ENCODE measurements around the gene GRIK1. TPM values are rescaled to one million over a fixed set of nuclear protein-coding genes. Genes with fewer than 3 reads are reported as not detected.

GRIK1 gene
- total RNA-seq, 4 donors from 2014 or later = 0.44 to 4.1 (median 2.6) TPM

GRCh38 chr21:29737186-29737585, 202.6 kb downstream of the GRIK1 start:
- Histone ChIP-seq H3K4me3 (no peak overlapping the region), H3K4me1 (peaks cover 0 to 7% (median 2%) of the 10 kb centered on the region in 4 donors), H3K27me3 (no peaks in the 10 kb centered on the region), H3K27ac (no peak overlapping the region), H3K9me3 (no peaks in the 10 kb centered on the region), H3K36me3 (no peaks in the 10 kb centered on the region)
- TF ChIP-seq EP300 (IDR thresholded peaks at IDR 0.05) = no peak
- TF ChIP-seq CTCF (IDR thresholded peaks at IDR 0.05) = no peak
- TF ChIP-seq POLR2A (IDR thresholded peaks at IDR 0.05) = no peak
- DNase-seq (ENCODE audit: low spot score in 2 of 2) = no peak
- 5 to 15% methylated on average over 5 of the region's 5 CpGs for WGBS, 2 donors

GRCh38 chr21:29730281-29730680, 209.5 kb downstream of the GRIK1 start:
- TF ChIP-seq EP300 (IDR thresholded peaks at IDR 0.05) (no peak), CTCF (IDR thresholded peaks at IDR 0.05) (no peak), POLR2A (IDR thresholded peaks at IDR 0.05) (no peak)
- no peak overlapping the region for H3K27ac ChIP-seq
- no peak for DNase-seq (ENCODE audit: low spot score in 2 of 2)
- WGBS, 2 donors = 83 to 85% methylated on average over 1 of the region's 1 CpG
- H3K27me3 ChIP-seq = no peaks in the 10 kb centered on the region
- H3K36me3 ChIP-seq = no peaks in the 10 kb centered on the region
- H3K4me1 ChIP-seq = no peaks in the 10 kb centered on the region
- H3K4me3 ChIP-seq = no peak overlapping the region
- H3K9me3 ChIP-seq = no peaks in the 10 kb centered on the region

- Histone ChIP-seq H3K9me3 (no peaks in the 10 kb centered on the region), H3K36me3 (no peaks in the 10 kb centered on the region), H3K4me1 (no peaks in the 10 kb centered on the region), H3K4me3 (no peak overlapping the region), H3K27ac (no peak overlapping the region), H3K27me3 (no peaks in the 10 kb centered on the region)
- DNase-seq (ENCODE audit: low spot score in 2 of 2) = no peak
- TF ChIP-seq CTCF (IDR thresholded peaks at IDR 0.05) = no peak
- TF ChIP-seq EP300 (IDR thresholded peaks at IDR 0.05) = no peak
- TF ChIP-seq POLR2A (IDR thresholded peaks at IDR 0.05) = no peak
Measured at GRCh38 chr21:29726044-29726443, 213.8 kb downstream of the GRIK1 start.

GRCh38 chr21:29725025-29725736, 214.6 kb downstream of the GRIK1 start:
- H3K4me3 ChIP-seq = no peak overlapping the region
- H3K27ac ChIP-seq = no peak overlapping the region
- no peaks in the 10 kb centered on the region for H3K4me1 ChIP-seq
- no peaks in the 10 kb centered on the region for H3K36me3 ChIP-seq
- no peaks in the 10 kb centered on the region for H3K9me3 ChIP-seq
- no peak for TF ChIP-seq CTCF (IDR thresholded peaks at IDR 0.05)
- no peak for TF ChIP-seq POLR2A (IDR thresholded peaks at IDR 0.05)
- TF ChIP-seq EP300 (IDR thresholded peaks at IDR 0.05) = no peak
- 68 to 71% methylated on average over 9 of the region's 9 CpGs for WGBS, 2 donors
- no peaks in the 10 kb centered on the region for H3K27me3 ChIP-seq
- DNase-seq (ENCODE audit: low spot score in 2 of 2) = no peak

GRCh38 chr21:29721964-29722363, 217.8 kb downstream of the GRIK1 start:
- no peak overlapping the region for H3K27ac ChIP-seq
- H3K36me3 ChIP-seq = no peaks in the 10 kb centered on the region
- no peak overlapping the region for H3K4me3 ChIP-seq
- 91 to 95% methylated on average over 2 of the region's 2 CpGs for WGBS, 2 donors
- H3K27me3 ChIP-seq = no peaks in the 10 kb centered on the region
- H3K4me1 ChIP-seq = no peaks in the 10 kb centered on the region
- no peak for DNase-seq (ENCODE audit: low spot score in 2 of 2)
- no peaks in the 10 kb centered on the region for H3K9me3 ChIP-seq
- TF ChIP-seq EP300 (IDR thresholded peaks at IDR 0.05) = no peak
- no peak for TF ChIP-seq POLR2A (IDR thresholded peaks at IDR 0.05)
- TF ChIP-seq CTCF (IDR thresholded peaks at IDR 0.05) = no peak

Data from tibial nerve (tissue), 4 donors.